HG02623 (cell line): ENCODE data around the gene GPT2.

Experiments used
- ATAC-seq: cut with Tn5 transposase; IDR thresholded peaks from one replicate; pipeline ENCODE4 v1.9.1; 2021; ENCODE audit warnings: moderate library complexity; ENCODE audit not compliant: unreplicated experiment

Gene GPT2

GRCh38 chr16:46954562-46954961, 70.4 kb downstream of the GPT2 start:
- no peak for ATAC-seq

- ATAC-seq, result no peak
Measured at GRCh38 chr16:46961373-46962353, 77.5 kb downstream of the GPT2 start.

- ATAC-seq, result no peak
Measured at GRCh38 chr16:46962629-46963028, 78.5 kb downstream of the GPT2 start.

- no peak for ATAC-seq
Measured at GRCh38 chr16:46968063-46968435, 83.9 kb downstream of the GPT2 start.

- ATAC-seq, result no peak
Measured at GRCh38 chr16:46970089-46970488, 85.9 kb downstream of the GPT2 start.

GRCh38 chr16:46971271-46971670, 87.1 kb downstream of the GPT2 start:
- ATAC-seq, result no peak

- peak; percentile 30 for ATAC-seq
Measured at GRCh38 chr16:46972429-46973206, 88.5 kb downstream of the GPT2 start.

- ATAC-seq, result peak; percentile 79
Measured at GRCh38 chr16:46973207-46973995, 89.2 kb downstream of the GPT2 start, which contains the start of gene DNAJA2. Gene DNAJA2, minus strand, starts transcription at chr16:46973674. Its CDS starts 102 bp downstream, at chr16:46973572.

GRCh38 chr16:46973996-46974324, 89.8 kb downstream of the GPT2 start:
- no peak for ATAC-seq

GRCh38 chr16:46974352-46974751, 90.2 kb downstream of the GPT2 start:
- no peak for ATAC-seq

GRCh38 chr16:46975165-46975564, 91.0 kb downstream of the GPT2 start:
- no peak for ATAC-seq

- ATAC-seq, result no peak
Measured at GRCh38 chr16:46975908-46976470, 91.8 kb downstream of the GPT2 start.

GRCh38 chr16:46976550-46976949, 92.4 kb downstream of the GPT2 start:
- no peak for ATAC-seq
